Astrocyte (in vitro differentiated cells and primary cell): Measurements from ENCODE around the gene ZNF71.

Experiments used
- EZH2 ChIP-seq: IDR thresholded peaks from 2 replicates; pipeline ENCODE4 v1.6.1; 2012; ENCODE audit warnings: mild to moderate bottlenecking, low read length, inconsistent platforms; ENCODE audit not compliant: insufficient read depth
- TF ChIP-seq, protein P1 (sequence below): IDR thresholded peaks from 2 replicates; pipeline ENCODE4 v1.5.1; 2011; ENCODE audit warnings: low read depth, mild to moderate bottlenecking, inconsistent platforms, low read length, moderate library complexity; ENCODE audit not compliant: insufficient read depth

DNA sequence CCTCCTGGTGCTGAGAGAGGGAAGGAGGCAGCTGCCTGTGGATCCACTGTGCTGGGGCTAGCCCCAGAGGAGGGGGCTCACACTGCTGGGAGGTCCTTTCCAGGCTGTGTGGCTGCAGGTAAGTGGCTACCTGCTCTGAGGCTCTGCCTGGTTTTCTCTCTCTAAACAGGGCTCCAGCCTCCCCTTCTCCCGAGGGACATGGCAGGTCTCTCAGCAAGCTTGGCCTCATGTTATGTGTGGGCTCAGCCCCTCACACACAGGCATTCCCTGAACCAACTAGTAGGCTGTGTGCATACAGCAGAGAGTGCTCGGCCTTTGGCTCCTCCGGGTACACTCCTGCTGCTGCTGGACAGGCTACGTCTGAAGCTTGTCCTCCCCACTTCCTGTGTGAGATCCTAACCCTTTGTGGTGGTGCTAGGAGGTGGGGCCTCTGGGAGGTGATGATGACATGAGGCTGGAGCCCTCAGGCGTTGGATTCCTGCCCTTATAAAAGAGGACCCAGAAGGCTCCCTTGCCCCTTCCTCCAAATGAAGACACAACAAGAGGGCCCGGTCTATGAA, 72.3 kb downstream of the ZNF71 start:
- TF ChIP-seq, protein P1, sequence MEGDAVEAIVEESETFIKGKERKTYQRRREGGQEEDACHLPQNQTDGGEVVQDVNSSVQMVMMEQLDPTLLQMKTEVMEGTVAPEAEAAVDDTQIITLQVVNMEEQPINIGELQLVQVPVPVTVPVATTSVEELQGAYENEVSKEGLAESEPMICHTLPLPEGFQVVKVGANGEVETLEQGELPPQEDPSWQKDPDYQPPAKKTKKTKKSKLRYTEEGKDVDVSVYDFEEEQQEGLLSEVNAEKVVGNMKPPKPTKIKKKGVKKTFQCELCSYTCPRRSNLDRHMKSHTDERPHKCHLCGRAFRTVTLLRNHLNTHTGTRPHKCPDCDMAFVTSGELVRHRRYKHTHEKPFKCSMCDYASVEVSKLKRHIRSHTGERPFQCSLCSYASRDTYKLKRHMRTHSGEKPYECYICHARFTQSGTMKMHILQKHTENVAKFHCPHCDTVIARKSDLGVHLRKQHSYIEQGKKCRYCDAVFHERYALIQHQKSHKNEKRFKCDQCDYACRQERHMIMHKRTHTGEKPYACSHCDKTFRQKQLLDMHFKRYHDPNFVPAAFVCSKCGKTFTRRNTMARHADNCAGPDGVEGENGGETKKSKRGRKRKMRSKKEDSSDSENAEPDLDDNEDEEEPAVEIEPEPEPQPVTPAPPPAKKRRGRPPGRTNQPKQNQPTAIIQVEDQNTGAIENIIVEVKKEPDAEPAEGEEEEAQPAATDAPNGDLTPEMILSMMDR: no peak
- TF ChIP-seq EZH2: no peak
